Stomach (tissue), 9 donors: ENCODE results near the gene FUCA1. TPM values are rescaled to one million over a fixed set of nuclear protein-coding genes. Genes with fewer than 3 reads are reported as not detected.

ENCODE experiments used
- DNase-seq, 2 donors: peaks; one replicate each; pipeline versions ENCODE4 v3.0.0 to v3.0.0-alpha.2; 2013 to 2019
- H3K27ac ChIP-seq, 5 donors: fragments of 200-600 bp in 4 of 5; sonication (generic) in 4 of 5; one replicate each; pipeline ENCODE4 v1.5.1; 2013 to 2019; ENCODE audit warnings: mild to moderate bottlenecking in 1 of 5, moderate library complexity in 1 of 5
- H3K27me3 ChIP-seq, 3 donors: fragments of 200-600 bp; sonication (generic); one replicate each; pipeline ENCODE4 v1.5.1; 2017 to 2019; ENCODE audit warnings: mixed run types in 1 of 3
- H3K36me3 ChIP-seq, 4 donors: fragments of 200-600 bp; sonication (generic); 1 replicate in 3 of 4; 2 replicates in 1 of 4; pipeline ENCODE4 v1.5.1; 2016 to 2019
- H3K4me1 ChIP-seq, 4 donors: fragments of 200-600 bp; sonication (generic); one replicate each; pipeline ENCODE4 v1.5.1; 2016 to 2019
- H3K4me3 ChIP-seq, 4 donors: fragments of 200-600 bp; sonication (generic) in 3 of 4; one replicate each; pipeline ENCODE4 v1.5.1; 2016 to 2019; ENCODE audit warnings: mild to moderate bottlenecking in 1 of 4
- H3K9me3 ChIP-seq, 4 donors: fragments of 200-600 bp; sonication (generic); one replicate each; pipeline ENCODE4 v1.5.1; 2016 to 2019
- EP300 ChIP-seq: sonication (generic); formaldehyde crosslinking; IDR thresholded peaks from one replicate; pipeline ENCODE4 v1.6.1; 2017; ENCODE audit warnings: antibody characterized with exemption
- POLR2A ChIP-seq, 4 donors: fragments of 450-650 bp; IDR thresholded peaks; one replicate each; pipeline ENCODE4 v1.6.1; 2016; ENCODE audit warnings: antibody characterized with exemption in 4 of 4, control low read depth in 2 of 4, mild to moderate bottlenecking in 1 of 4, moderate library complexity in 1 of 4
- POLR2AphosphoS5 ChIP-seq, 3 donors: sonication (generic); formaldehyde crosslinking; IDR thresholded peaks; one replicate each; pipeline ENCODE4 v1.6.1; 2016; ENCODE audit warnings: antibody characterized with exemption in 3 of 3
- WGBS, 5 donors: extraction: QIAGEN DNeasy Blood & Tissue Kit in 3 of 5; methylation state at CpG; one replicate each; pipeline versions ENCODE4 v1.1.5 to v1.1.7; 2013 to 2018; 5-methylcytosine and 5-hydroxymethylcytosine counted together
- intact Hi-C: fragments of 100-400 bp; cut with DNase I; formaldehyde crosslinking; loops from one replicate; pipeline ENCODE4 v1.15.1; 2023; ENCODE audit warnings: low total_unique reads
- polyA plus RNA-seq, 3 donors: library from polyadenylated mRNA; stranded (reverse); fragments of 200-250 nt; gene quantifications; one replicate each; pipeline ENCODE4 v1.2.3, GENCODE V29; 2013
- total RNA-seq, 5 donors: library from RNA; depleted of rRNA; stranded (reverse); fragments of >200 nt; gene quantifications; one replicate each; pipeline versions ENCODE4 v1.1.0 to v1.2.3, GENCODE V29; 2014 to 2016
- TF ChIP-seq, protein P1 (sequence below), 7 experiments: fragments of 450-650 bp in 4 of 7; fragments of 200-600 bp in 3 of 7; sonication (generic) in 3 of 7; IDR thresholded peaks; one replicate each; pipeline ENCODE4 v1.5.1; 2016 to 2019; ENCODE audit warnings: antibody characterized with exemption in 7 of 7, control low read depth in 2 of 7, mild to moderate bottlenecking in 1 of 7
- donor health status: healthy with polysubstance abuse.
- donor health status: Bipolar disorder and iron deficiency.
- donor health status: healthy.

FUCA1 gene
- total and polyA plus RNA-seq, 8 donors, result 4.1 to 80.0 (median 23.0) TPM

DNA sequence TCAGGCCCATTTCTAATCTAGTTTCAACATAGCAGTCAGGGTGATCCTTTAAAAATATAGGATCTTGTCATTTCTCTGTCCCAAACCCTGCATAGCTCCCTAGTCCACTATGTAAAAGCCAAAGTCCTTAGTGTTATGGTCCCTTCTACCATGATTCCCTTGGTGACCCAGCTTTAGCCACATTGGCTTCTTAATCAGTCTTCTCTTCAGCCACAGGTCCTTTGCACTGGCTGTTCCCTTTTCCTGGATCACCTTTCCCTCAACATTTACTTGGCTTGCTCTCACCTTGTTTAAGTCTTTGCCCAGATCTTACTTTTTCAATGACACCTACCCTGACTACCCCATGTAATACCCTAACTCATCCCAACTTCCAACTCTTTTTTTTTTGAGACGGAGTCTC is 11.7 kb upstream of the FUCA1 start:
- TF ChIP-seq POLR2A (IDR thresholded peaks at IDR 0.05), result no peak
- no peak for TF ChIP-seq POLR2AphosphoS5 (IDR thresholded peaks at IDR 0.05)
- TF ChIP-seq EP300, result no peak
- TF ChIP-seq, protein P1, sequence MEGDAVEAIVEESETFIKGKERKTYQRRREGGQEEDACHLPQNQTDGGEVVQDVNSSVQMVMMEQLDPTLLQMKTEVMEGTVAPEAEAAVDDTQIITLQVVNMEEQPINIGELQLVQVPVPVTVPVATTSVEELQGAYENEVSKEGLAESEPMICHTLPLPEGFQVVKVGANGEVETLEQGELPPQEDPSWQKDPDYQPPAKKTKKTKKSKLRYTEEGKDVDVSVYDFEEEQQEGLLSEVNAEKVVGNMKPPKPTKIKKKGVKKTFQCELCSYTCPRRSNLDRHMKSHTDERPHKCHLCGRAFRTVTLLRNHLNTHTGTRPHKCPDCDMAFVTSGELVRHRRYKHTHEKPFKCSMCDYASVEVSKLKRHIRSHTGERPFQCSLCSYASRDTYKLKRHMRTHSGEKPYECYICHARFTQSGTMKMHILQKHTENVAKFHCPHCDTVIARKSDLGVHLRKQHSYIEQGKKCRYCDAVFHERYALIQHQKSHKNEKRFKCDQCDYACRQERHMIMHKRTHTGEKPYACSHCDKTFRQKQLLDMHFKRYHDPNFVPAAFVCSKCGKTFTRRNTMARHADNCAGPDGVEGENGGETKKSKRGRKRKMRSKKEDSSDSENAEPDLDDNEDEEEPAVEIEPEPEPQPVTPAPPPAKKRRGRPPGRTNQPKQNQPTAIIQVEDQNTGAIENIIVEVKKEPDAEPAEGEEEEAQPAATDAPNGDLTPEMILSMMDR (IDR thresholded peaks at IDR 0.05), result no peak
- Histone ChIP-seq H3K9me3 (peaks cover 0 to 29% (median 24%) of the 10 kb centered on the region in 4 donors), H3K27me3 (no peaks in the 10 kb centered on the region), H3K36me3 (no peaks in the 10 kb centered on the region), H3K4me3 (no peak overlapping the region), H3K4me1 (no peaks in the 10 kb centered on the region), H3K27ac (no peak overlapping the region)
- WGBS, 5 donors, result 89 to 100% (median 91%) methylated on average over 1 of the region's 1 CpG; no CpG with 5 or more reads in 2 of the 5 donors
- intact Hi-C loops, result no loop called here
- DNase-seq, result no peak

DNA sequence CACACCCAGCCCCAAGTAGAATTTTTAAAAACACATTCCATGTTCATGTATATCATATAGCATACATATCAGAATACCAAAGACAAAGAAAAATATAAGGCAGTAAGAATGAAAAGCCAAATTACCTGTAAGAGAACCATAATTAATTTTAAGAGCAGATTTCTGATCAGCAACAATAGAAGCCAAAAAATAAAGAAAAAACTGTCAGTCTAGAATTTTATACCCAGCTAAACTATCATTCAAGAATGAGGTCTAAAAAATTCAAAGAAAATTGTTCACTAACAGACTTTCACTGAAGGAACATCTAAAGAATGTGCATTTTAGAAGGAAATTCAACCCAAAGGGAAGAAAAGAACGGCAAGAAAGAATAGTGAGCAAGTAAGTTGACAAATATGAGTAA is 10.6 kb upstream of the FUCA1 start:
- H3K4me1 ChIP-seq, result no peaks in the 10 kb centered on the region
- H3K27me3 ChIP-seq, result no peaks in the 10 kb centered on the region
- TF ChIP-seq POLR2AphosphoS5 (IDR thresholded peaks at IDR 0.05), result no peak
- TF ChIP-seq, protein P1 (IDR thresholded peaks at IDR 0.05), result no peak
- TF ChIP-seq POLR2A (IDR thresholded peaks at IDR 0.05), result no peak
- no peak for TF ChIP-seq EP300
- no peak overlapping the region for H3K27ac ChIP-seq
- peaks cover 0 to 29% (median 24%) of the 10 kb centered on the region in 4 donors for H3K9me3 ChIP-seq
- no peaks in the 10 kb centered on the region for H3K36me3 ChIP-seq
- 67 to 86% (median 81%) methylated on average over 1 of the region's 1 CpG for WGBS, 5 donors
- no peak overlapping the region for H3K4me3 ChIP-seq
- DNase-seq, result no peak
- intact Hi-C loops, result no loop called here

GRCh38 chr1:23875382-23875781 is 7.3 kb upstream of the FUCA1 start:
- H3K4me3 ChIP-seq, result no peak overlapping the region
- peaks cover 0 to 29% (median 24%) of the 10 kb centered on the region in 4 donors for H3K9me3 ChIP-seq
- no peaks in the 10 kb centered on the region for H3K4me1 ChIP-seq
- WGBS, 5 donors, result 73 to 85% (median 81%) methylated on average over 3 of the region's 3 CpGs
- H3K36me3 ChIP-seq, result no peaks in the 10 kb centered on the region
- no peak for DNase-seq
- intact Hi-C loops, result no loop called here
- TF ChIP-seq, protein P1 (IDR thresholded peaks at IDR 0.05), result no peak
- TF ChIP-seq POLR2A (IDR thresholded peaks at IDR 0.05), result no peak
- no peak for TF ChIP-seq EP300
- TF ChIP-seq POLR2AphosphoS5 (IDR thresholded peaks at IDR 0.05), result no peak
- H3K27ac ChIP-seq, result no peak overlapping the region
- no peaks in the 10 kb centered on the region for H3K27me3 ChIP-seq

DNA sequence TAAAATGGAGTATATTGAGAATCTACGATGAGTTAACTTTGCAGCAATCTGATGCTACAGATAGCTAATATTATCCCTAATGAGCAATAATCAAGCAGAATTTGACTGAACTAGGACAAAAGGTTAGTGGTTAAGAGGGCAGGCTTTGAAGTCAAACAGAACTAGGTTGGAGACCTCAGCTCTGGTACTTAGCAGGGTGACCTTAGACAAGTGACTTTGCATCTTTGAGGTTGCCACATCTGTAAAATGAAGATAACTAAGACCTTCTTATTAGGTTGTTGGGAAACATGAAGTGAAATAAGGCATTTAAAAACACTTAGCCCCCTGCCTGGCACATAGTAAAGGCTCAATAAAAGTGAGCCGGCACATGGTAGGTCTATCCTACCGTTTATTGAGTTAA is 4.3 kb upstream of the FUCA1 start:
- no peak for DNase-seq
- Histone ChIP-seq H3K27ac (no peak overlapping the region), H3K4me3 (no peak overlapping the region), H3K27me3 (no peaks in the 10 kb centered on the region), H3K36me3 (no peaks in the 10 kb centered on the region), H3K9me3 (peaks cover 0 to 3% (median under 1%) of the 10 kb centered on the region in 4 donors), H3K4me1 (peaks cover 2 to 14% (median 12%) of the 10 kb centered on the region in 4 donors)
- 78 to 88% (median 83%) methylated on average over 3 of the region's 3 CpGs for WGBS, 5 donors
- TF ChIP-seq POLR2A (IDR thresholded peaks at IDR 0.05), result no peak
- TF ChIP-seq EP300, result no peak
- TF ChIP-seq POLR2AphosphoS5 (IDR thresholded peaks at IDR 0.05), result no peak
- TF ChIP-seq, protein P1 (IDR thresholded peaks at IDR 0.05), result no peak
- intact Hi-C loops, result no loop called here
